ENCODE measurements around the gene LONP1. TPM values are rescaled to one million over a fixed set of nuclear protein-coding genes. Genes with fewer than 3 reads are reported as not detected.

The LONP1 gene
- total RNA-seq, 5 donors from 2014 or later (not counting 1 experiment from before 2014, with no cell fraction given), result 70.0 to 83.9 (median 81.8) TPM

GRCh38 chr19:5673752-5674151 is 46.2 kb downstream of the LONP1 start:
- DNase-seq, result no peak
- Mint-ChIP-seq H3K36me3 (peaks cover 6% of the 10 kb centered on the region), H3K27me3 (no peaks in the 10 kb centered on the region), H3K4me1 (peaks cover 0 to under 1% (median 0%) of the 10 kb centered on the region in 3 donors), H3K4me3 (no peak overlapping the region), H3K9me3 (no peaks in the 10 kb centered on the region), H3K27ac (no peak overlapping the region)
- ATAC-seq (replicated peaks in 1 of 4), result no peak
- Histone ChIP-seq H3K9me3 (no peaks in the 10 kb centered on the region), H3K4me1 (ENCODE audit: control insufficient read depth in 1 of 2, extremely low read depth in 1 of 2, insufficient read depth in 2 of 2, low read length in 2 of 2) (no peaks in the 10 kb centered on the region), H3K36me3 (ENCODE audit: control insufficient read depth in 2 of 2, extremely low read depth in 1 of 2, insufficient read depth in 1 of 2, low read length in 1 of 2) (peaks cover 6 to 14% of the 10 kb centered on the region in 2 donors), H3K27me3 (replicated peaks in 1 of 2; ENCODE audit: control insufficient read depth in 2 of 2, extremely low read depth in 1 of 2, insufficient read depth in 2 of 2, low read length in 1 of 2) (no peaks in the 10 kb centered on the region), H3K4me3 (ENCODE audit: control insufficient read depth in 1 of 2, extremely low read depth in 1 of 2, low read length in 1 of 2) (no peak overlapping the region), H3K27ac (ENCODE audit: low read length) (no peak overlapping the region)
- WGBS (ENCODE audit: insufficient coverage), result 100% methylated on average over 1 of the region's 1 CpG
- ChIA-PET POLR2A (no interaction called here), CTCF (no interaction called here)

- no peak for DNase-seq
- H3K36me3 ChIP-seq (ENCODE audit: control insufficient read depth in 2 of 2, extremely low read depth in 1 of 2, insufficient read depth in 1 of 2, low read length in 1 of 2), result peaks cover 3 to 15% of the 10 kb centered on the region in 2 donors
- H3K9me3 ChIP-seq, result no peaks in the 10 kb centered on the region
- Mint-ChIP-seq H3K4me3 (no peak overlapping the region), H3K9me3 (no peaks in the 10 kb centered on the region), H3K27ac (no peak overlapping the region), H3K36me3 (peaks cover 7% of the 10 kb centered on the region), H3K27me3 (no peaks in the 10 kb centered on the region), H3K4me1 (no peaks in the 10 kb centered on the region)
- no peaks in the 10 kb centered on the region for H3K4me1 ChIP-seq (ENCODE audit: control insufficient read depth in 1 of 2, extremely low read depth in 1 of 2, insufficient read depth in 2 of 2, low read length in 2 of 2)
- ChIA-PET CTCF (no interaction called here), POLR2A (no interaction called here)
- no peaks in the 10 kb centered on the region for H3K27me3 ChIP-seq (replicated peaks in 1 of 2; ENCODE audit: control insufficient read depth in 2 of 2, extremely low read depth in 1 of 2, insufficient read depth in 2 of 2, low read length in 1 of 2)
- H3K27ac ChIP-seq (ENCODE audit: low read length), result no peak overlapping the region
- H3K4me3 ChIP-seq (ENCODE audit: control insufficient read depth in 1 of 2, extremely low read depth in 1 of 2, low read length in 1 of 2), result no peak overlapping the region
- WGBS (ENCODE audit: insufficient coverage), result 98% methylated on average over 8 of the region's 13 CpGs
- ATAC-seq (replicated peaks in 1 of 4), result no peak
Observed at GRCh38 chr19:5672708-5673459, 47.1 kb downstream of the LONP1 start.

DNA sequence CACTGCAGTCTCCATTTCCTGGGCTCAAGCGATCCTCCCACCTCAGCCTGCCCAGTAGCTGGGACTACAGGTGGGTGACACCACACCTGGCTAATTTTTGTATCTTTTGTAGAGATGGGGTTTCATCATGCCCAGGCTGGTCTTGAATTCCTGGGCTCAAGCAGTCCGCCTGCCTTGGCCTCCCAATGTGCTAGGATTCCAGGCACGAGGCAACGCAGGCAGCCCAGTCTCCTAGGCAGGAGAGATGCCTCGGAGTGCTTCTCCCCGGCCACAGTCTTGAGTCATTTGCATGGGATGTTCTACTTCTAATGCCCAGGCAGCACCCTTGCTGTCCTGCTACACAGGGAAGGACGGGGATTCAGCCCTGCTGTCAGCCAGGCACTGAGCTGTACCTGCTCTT is 48.3 kb downstream of the LONP1 start:
- ATAC-seq (replicated peaks in 1 of 4) (no peak), DNase-seq (no peak)
- no peak overlapping the region for H3K27ac ChIP-seq (ENCODE audit: low read length)
- 100% methylated on average over 6 of the region's 7 CpGs for WGBS (ENCODE audit: insufficient coverage)
- no peaks in the 10 kb centered on the region for H3K27me3 Mint-ChIP-seq
- no peak overlapping the region for H3K4me3 ChIP-seq (ENCODE audit: control insufficient read depth in 1 of 2, extremely low read depth in 1 of 2, low read length in 1 of 2)
- H3K4me1 Mint-ChIP-seq, result no peaks in the 10 kb centered on the region
- H3K27me3 ChIP-seq (replicated peaks in 1 of 2; ENCODE audit: control insufficient read depth in 2 of 2, extremely low read depth in 1 of 2, insufficient read depth in 2 of 2, low read length in 1 of 2), result no peaks in the 10 kb centered on the region
- no peak overlapping the region for H3K4me3 Mint-ChIP-seq
- H3K9me3 ChIP-seq, result no peaks in the 10 kb centered on the region
- H3K9me3 Mint-ChIP-seq, result no peaks in the 10 kb centered on the region
- peaks cover 8 to 28% of the 10 kb centered on the region in 2 donors for H3K36me3 ChIP-seq (ENCODE audit: control insufficient read depth in 2 of 2, extremely low read depth in 1 of 2, insufficient read depth in 1 of 2, low read length in 1 of 2)
- H3K36me3 Mint-ChIP-seq, result peaks cover 14% of the 10 kb centered on the region
- no peaks in the 10 kb centered on the region for H3K4me1 ChIP-seq (ENCODE audit: control insufficient read depth in 1 of 2, extremely low read depth in 1 of 2, insufficient read depth in 2 of 2, low read length in 2 of 2)
- ChIA-PET CTCF (no interaction called here), POLR2A (no interaction called here)
- no peak overlapping the region for H3K27ac Mint-ChIP-seq

GRCh38 chr19:5669212-5669611 is 50.7 kb downstream of the LONP1 start:
- Histone ChIP-seq H3K27me3 (replicated peaks in 1 of 2; ENCODE audit: control insufficient read depth in 2 of 2, extremely low read depth in 1 of 2, insufficient read depth in 2 of 2, low read length in 1 of 2) (no peaks in the 10 kb centered on the region), H3K9me3 (no peaks in the 10 kb centered on the region), H3K36me3 (ENCODE audit: control insufficient read depth in 2 of 2, extremely low read depth in 1 of 2, insufficient read depth in 1 of 2, low read length in 1 of 2) (peaks cover 17 to 52% of the 10 kb centered on the region in 2 donors), H3K4me3 (ENCODE audit: control insufficient read depth in 1 of 2, extremely low read depth in 1 of 2, low read length in 1 of 2) (no peak overlapping the region), H3K4me1 (ENCODE audit: control insufficient read depth in 1 of 2, extremely low read depth in 1 of 2, insufficient read depth in 2 of 2, low read length in 2 of 2) (no peaks in the 10 kb centered on the region), H3K27ac (ENCODE audit: low read length) (no peak overlapping the region)
- Mint-ChIP-seq H3K36me3 (peaks cover 34% of the 10 kb centered on the region), H3K4me1 (no peaks in the 10 kb centered on the region), H3K9me3 (no peaks in the 10 kb centered on the region), H3K27me3 (no peaks in the 10 kb centered on the region), H3K4me3 (no peak overlapping the region), H3K27ac (no peak overlapping the region)
- 96% methylated on average over 8 of the region's 11 CpGs for WGBS (ENCODE audit: insufficient coverage)
- CTCF ChIA-PET, result interaction anchor here in 1 of 2 donors (0.7 kb wide), 1 partner anchor 14 kb away, joined by 6 read pairs; no protein-coding TSS in a partner anchor
- DNase-seq (no peak), ATAC-seq (replicated peaks in 1 of 4) (peak in 1 of 4 experiments; percentile 13)
- POLR2A ChIA-PET, result no interaction called here

DNA sequence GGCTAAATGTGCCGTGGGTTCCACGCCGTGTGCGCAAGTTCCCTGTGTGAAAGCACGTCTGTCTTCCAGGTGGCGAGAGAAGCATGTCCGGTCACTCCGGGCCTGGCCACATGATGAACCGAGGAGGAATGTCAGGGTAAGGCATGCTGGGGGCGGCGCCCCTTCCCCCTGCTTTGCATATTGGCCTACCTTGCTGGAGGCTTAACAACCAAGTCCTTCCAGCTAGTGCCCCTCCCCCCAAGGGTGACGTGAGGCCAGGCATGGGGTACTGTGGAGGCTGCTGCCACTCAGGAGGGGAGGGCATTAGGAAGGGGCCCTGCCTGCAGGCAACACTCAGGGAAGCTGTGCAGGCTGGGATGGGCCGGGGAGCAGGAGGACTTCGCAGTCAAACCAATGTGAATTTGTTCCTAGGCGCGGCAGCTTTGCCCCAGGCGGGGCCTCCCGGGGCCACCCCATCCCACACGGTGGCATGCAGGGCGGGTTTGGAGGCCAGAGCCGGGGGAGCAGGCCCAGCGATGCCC is 52.1 kb downstream of the LONP1 start:
- ChIA-PET POLR2A (interaction anchor here in 1 of 2 donors (0.7 kb wide), 1 partner anchor 49 kb away, joined by 3 read pairs; no protein-coding TSS in a partner anchor), CTCF (no interaction called here)
- DNase-seq (no peak), ATAC-seq (replicated peaks in 1 of 4) (no peak)
- WGBS (ENCODE audit: insufficient coverage), result 97% methylated on average over 19 of the region's 22 CpGs
- Mint-ChIP-seq H3K9me3 (no peaks in the 10 kb centered on the region), H3K27ac (no peak overlapping the region), H3K4me1 (no peaks in the 10 kb centered on the region), H3K4me3 (no peak overlapping the region), H3K36me3 (peaks cover 42% of the 10 kb centered on the region), H3K27me3 (no peaks in the 10 kb centered on the region)
- Histone ChIP-seq H3K4me3 (ENCODE audit: control insufficient read depth in 1 of 2, extremely low read depth in 1 of 2, low read length in 1 of 2) (no peak overlapping the region), H3K27me3 (replicated peaks in 1 of 2; ENCODE audit: control insufficient read depth in 2 of 2, extremely low read depth in 1 of 2, insufficient read depth in 2 of 2, low read length in 1 of 2) (no peaks in the 10 kb centered on the region), H3K4me1 (ENCODE audit: control insufficient read depth in 1 of 2, extremely low read depth in 1 of 2, insufficient read depth in 2 of 2, low read length in 2 of 2) (no peaks in the 10 kb centered on the region), H3K27ac (ENCODE audit: low read length) (no peak overlapping the region), H3K9me3 (no peaks in the 10 kb centered on the region), H3K36me3 (ENCODE audit: control insufficient read depth in 2 of 2, extremely low read depth in 1 of 2, insufficient read depth in 1 of 2, low read length in 1 of 2) (peaks cover 26 to 65% of the 10 kb centered on the region in 2 donors)

DNA sequence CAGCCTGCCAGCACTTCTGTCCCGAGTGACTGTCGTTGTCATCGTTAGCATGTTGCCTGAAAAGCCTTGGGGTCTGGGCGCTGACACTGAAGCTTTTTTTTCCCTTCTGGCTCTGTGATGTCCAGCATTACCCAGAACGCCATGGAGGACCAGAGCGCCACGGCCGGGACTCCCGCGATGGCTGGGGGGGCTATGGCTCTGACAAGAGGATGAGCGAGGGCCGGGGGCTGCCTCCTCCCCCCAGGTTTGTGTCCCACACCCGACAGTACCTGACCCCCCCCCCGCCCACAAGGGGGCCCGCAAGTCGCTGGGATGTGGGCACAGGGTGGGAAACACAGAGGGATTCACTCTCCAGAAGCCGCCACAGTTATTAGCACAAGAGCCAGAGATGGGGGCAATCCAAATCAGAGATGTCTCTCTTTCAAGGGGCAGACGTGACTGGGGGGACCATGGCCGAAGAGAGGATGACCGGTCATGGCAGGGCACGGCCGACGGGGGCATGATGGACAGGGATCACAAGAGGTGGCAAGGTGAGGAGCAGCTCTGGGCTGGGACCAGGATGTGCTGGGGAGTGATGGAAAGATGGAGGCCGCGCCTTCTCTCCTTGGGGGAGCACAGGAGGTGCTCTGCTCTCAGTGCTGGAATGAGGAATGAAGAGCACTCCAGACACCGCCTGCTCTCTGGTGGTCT is 52.9 kb downstream of the LONP1 start:
- Mint-ChIP-seq H3K4me1 (no peaks in the 10 kb centered on the region), H3K4me3 (no peak overlapping the region), H3K27me3 (no peaks in the 10 kb centered on the region), H3K36me3 (peaks cover 42% of the 10 kb centered on the region), H3K27ac (no peak overlapping the region), H3K9me3 (no peaks in the 10 kb centered on the region)
- H3K27me3 ChIP-seq (replicated peaks in 1 of 2; ENCODE audit: control insufficient read depth in 2 of 2, extremely low read depth in 1 of 2, insufficient read depth in 2 of 2, low read length in 1 of 2), result no peaks in the 10 kb centered on the region
- ChIA-PET CTCF (no interaction called here), POLR2A (no interaction called here)
- ATAC-seq (replicated peaks in 1 of 4), result no peak
- WGBS (ENCODE audit: insufficient coverage), result 96% methylated on average over 20 of the region's 26 CpGs
- H3K9me3 ChIP-seq, result no peaks in the 10 kb centered on the region
- H3K27ac ChIP-seq (ENCODE audit: low read length), result no peak overlapping the region
- no peaks in the 10 kb centered on the region for H3K4me1 ChIP-seq (ENCODE audit: control insufficient read depth in 1 of 2, extremely low read depth in 1 of 2, insufficient read depth in 2 of 2, low read length in 2 of 2)
- H3K4me3 ChIP-seq (ENCODE audit: control insufficient read depth in 1 of 2, extremely low read depth in 1 of 2, low read length in 1 of 2), result no peak overlapping the region
- no peak for DNase-seq
- peaks cover 31 to 70% of the 10 kb centered on the region in 2 donors for H3K36me3 ChIP-seq (ENCODE audit: control insufficient read depth in 2 of 2, extremely low read depth in 1 of 2, insufficient read depth in 1 of 2, low read length in 1 of 2)

Measured in T-cell (primary cell).